Superior temporal gyrus (tissue), 1 donor: Measurements from ENCODE around the gene BET1L.
A peak's percentile ranks its signal among the peaks of the same experiment; 100 is the strongest.

Source experiments
- DNase-seq: peaks from one replicate; pipeline ENCODE4 v3.0.0-alpha.2; 2016; ENCODE audit errors: extremely low spot score

The BET1L gene

GRCh38 chr11:210122-210802, 3.1 kb upstream of the BET1L start:
- DNase-seq = no peak

DNA sequence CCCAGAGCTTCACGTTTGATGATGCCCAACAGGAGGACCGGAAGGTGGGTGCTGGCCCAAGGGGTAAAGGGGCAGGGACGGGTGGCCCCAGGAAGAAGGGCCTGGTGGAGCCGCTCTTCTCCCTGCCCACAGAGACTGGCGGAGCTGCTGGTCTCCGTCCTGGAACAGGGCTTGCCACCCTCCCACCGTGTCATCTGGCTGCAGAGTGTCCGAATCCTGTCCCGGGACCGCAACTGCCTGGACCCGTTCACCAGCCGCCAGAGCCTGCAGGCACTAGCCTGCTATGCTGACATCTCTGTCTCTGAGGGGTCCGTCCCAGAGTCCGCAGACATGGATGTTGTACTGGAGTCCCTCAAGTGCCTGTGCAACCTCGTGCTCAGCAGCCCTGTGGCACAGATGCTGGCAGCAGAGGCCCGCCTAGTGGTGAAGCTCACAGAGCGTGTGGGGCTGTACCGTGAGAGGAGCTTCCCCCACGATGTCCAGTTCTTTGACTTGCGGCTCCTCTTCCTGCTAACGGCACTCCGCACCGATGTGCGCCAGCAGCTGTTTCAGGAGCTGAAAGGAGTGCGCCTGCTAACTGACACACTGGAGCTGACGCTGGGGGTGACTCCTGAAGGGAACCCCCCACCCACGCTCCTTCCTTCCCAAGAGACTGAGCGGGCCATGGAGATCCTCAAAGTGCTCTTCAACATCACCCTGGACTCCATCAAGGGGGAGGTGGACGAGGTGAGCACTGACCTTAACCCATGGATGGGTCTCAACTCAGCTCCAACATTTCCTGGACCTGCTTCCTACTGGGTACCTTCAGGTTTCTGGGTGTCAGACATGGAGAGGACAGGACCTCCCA, 2.3 kb upstream of the BET1L start:
- DNase-seq = no peak

DNA sequence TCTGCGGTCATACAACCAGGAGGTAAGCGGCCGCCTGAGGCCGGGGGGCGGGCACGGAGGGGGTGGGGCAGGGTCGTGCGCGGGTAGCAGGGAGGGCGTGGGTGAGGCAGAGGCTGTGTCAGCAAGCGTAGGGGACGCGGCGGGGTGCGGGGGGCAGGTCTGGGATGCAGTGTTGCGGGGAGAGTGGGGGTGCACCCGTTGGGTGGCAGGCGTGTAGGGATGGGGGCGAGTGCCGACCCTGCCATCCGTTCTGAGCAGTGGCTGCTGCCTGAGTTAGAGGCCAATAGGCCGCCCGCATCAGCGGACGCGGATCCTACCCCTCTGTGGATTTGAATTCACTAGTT, 1.7 kb upstream of the BET1L start:
- DNase-seq = no peak

- peak; percentile 74 for DNase-seq
Observed at GRCh38 chr11:208181-208916, 1.1 kb upstream of the BET1L start.

GRCh38 chr11:207863-208180, 623 bp upstream of the BET1L start:
- no peak for DNase-seq

GRCh38 chr11:206526-207207, 532 bp downstream of the BET1L start:
- DNase-seq = no peak

- DNase-seq = no peak
Observed at GRCh38 chr11:206002-206384, 1.2 kb downstream of the BET1L start.

DNA sequence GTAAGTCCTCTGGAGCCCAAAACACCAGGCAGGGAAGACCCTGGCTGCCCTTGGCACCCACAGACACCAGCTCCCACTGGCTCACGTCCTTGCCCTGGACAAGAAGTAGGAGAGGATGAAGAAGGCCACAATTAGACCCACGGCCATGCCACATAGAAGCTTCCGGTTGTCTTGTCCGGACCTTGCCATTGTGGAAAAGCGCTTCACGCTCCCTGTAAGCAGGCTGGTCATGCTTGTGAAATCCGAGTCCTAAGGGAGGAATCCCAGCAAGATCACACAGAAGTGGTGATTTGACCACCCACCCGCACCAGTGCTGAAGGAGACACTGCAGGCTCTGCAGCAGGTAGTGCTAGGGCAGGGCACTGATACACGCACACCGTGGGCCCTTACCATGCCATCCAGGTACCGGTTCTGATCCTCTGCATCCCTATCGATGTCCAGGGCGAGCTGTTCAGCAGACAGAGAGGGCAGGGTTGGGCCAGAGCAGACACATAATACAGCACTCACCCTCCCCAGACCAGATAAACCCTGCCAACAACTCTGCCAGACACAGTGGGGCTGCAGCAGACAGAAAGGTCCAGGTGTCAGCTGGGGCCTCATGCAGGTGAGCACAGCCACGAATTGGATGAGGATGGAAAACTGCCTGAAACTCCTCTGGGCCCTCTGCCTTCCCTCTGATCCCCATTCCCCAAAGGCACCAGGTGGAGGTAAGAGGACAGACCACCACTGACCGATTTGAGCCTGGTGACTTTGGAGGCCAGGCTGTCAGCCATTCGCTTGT, 1.8 kb downstream of the BET1L start:
- no peak for DNase-seq

- DNase-seq = no peak
Observed at GRCh38 chr11:204587-205109, 2.6 kb downstream of the BET1L start.

- DNase-seq = no peak
Observed at GRCh38 chr11:203945-204586, 3.1 kb downstream of the BET1L start.

- no peak for DNase-seq
Observed at GRCh38 chr11:203056-203944, 3.9 kb downstream of the BET1L start.

DNA sequence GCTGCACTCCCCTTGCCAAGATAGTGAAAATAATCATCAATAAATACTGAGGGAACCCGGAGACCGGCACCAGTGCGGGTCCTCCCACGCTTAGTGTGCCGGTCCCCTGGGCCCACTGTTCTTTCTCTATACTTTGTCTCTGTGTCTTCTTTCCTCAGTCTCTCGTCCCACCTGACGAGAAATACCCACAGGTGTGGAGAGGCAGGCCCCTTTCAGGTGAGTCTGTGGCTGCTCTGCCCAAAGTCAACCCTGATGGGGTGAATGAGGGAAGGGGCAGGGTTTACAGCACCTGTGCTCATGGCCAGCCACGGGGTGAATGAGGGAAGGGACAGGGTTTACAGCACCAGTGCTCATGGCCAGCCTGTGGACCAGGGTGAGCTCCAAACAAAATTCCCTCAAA, 4.7 kb downstream of the BET1L start:
- no peak for DNase-seq

DNA sequence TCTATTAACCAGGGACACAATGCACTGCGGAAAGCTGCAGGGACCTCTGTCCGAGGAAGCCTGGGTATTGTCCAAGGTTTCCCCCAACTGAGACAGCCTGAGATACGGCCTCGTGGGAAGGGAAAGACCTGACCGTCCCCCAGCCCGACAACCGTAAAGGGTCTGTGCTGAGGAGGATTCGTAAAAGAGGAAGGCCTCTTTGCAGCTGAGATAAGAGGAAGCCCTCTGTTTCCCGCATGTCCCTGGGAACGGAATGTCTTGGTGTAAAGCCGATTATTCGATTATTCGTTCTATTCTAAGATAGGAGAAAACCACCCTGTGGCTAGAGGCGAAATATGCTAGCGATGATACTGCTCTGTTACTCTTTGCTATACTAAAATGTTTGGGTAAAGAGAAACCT, 5.2 kb downstream of the BET1L start:
- DNase-seq = no peak

GRCh38 chr11:200224-201003, 6.8 kb downstream of the BET1L start:
- no peak for DNase-seq

- no peak for DNase-seq
Observed at GRCh38 chr11:199782-200181, 7.4 kb downstream of the BET1L start.

DNA sequence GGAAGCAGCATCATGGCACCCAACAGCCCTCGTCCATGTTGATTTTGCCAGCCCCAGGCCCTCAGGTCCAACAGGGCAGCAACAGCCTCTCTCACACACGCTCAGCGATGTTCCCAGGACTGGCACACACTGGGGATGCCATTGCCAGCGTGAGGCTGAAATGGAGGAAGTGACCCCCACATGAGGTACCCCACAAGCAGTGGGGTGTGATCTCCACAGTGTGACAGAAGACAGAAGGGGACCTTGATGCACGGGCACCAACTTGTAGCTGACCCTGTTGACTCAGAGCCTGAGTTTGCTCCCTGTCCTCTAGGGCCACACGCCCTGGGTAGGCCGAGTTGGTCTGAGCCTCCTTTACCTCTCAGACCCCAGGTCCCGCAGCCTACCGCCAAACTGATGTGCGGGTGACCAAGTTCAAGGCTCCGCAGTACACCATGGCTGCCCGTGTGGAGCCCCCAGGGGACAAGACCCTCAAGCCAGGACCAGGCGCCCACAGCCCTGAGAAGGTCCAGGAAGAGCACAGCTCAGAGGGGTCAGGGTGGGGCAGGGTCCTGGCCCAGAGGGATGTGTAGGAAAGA, 8.1 kb downstream of the BET1L start:
- DNase-seq = no peak

GRCh38 chr11:198236-198806, 8.9 kb downstream of the BET1L start:
- no peak for DNase-seq

DNA sequence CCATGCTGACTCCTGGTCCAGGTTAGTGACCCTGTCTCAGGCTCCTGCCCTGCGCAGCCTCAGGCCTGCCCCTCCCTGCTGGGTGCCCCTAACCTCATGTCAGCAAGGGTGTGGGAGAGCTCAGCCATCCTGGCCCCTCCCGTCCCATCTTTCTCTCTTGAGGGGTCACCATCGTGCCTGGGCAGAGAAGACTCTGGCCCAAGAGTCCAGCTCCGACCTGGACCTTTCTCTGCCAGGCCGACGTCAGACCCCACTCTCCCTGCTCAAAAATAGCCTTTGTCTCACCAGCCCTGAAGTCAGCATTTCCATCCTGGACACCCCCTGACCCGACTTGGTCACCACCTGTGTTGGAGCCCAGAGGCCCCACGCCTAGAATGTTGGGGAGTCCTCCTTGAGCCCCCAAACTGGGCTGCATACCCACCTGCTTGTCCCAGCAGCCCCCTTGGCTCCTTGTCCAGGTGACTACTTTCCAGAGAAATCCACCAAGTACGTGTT, 9.4 kb downstream of the BET1L start:
- no peak for DNase-seq
